Liver (tissue), 9 donors: ENCODE measurements around the gene EHF. TPM values are rescaled to one million over a fixed set of nuclear protein-coding genes. Genes with fewer than 3 reads are reported as not detected.

ENCODE experiments used
- DNase-seq: peaks from one replicate; pipeline ENCODE4 v3.0.0-alpha.2; 2017; ENCODE audit warnings: low spot score
- H3K27ac ChIP-seq, 2 donors: one replicate each; pipeline ENCODE4 v1.7.0; 2013; ENCODE audit warnings: inconsistent platforms in 2 of 2, low read length in 2 of 2, control low read depth in 1 of 2, low read depth in 1 of 2, mild to moderate bottlenecking in 1 of 2
- H3K27me3 ChIP-seq, 4 donors: one replicate each; pipeline versions ENCODE4 v1.6.1 to v1.7.0; 2013; ENCODE audit warnings: low read length in 3 of 4, inconsistent platforms in 1 of 4, mild to moderate bottlenecking in 1 of 4, moderate library complexity in 1 of 4; ENCODE audit not compliant: control insufficient read depth in 4 of 4, insufficient read depth in 4 of 4
- H3K36me3 ChIP-seq, 4 donors: one replicate each; pipeline versions ENCODE4 v1.6.1 to v1.7.0; 2013; ENCODE audit warnings: low read length in 3 of 4, mild to moderate bottlenecking in 3 of 4, low read depth in 1 of 4, moderate library complexity in 1 of 4; ENCODE audit not compliant: control insufficient read depth in 4 of 4, insufficient read depth in 3 of 4
- H3K4me1 ChIP-seq, 4 donors: one replicate each; pipeline versions ENCODE4 v1.6.1 to v1.7.0; 2013; ENCODE audit warnings: low read length in 3 of 4, mild to moderate bottlenecking in 3 of 4, moderate library complexity in 1 of 4; ENCODE audit not compliant: control insufficient read depth in 4 of 4, insufficient read depth in 4 of 4
- H3K4me3 ChIP-seq, 3 donors: one replicate each; pipeline versions ENCODE4 v1.6.1 to v1.7.0; 2013; ENCODE audit warnings: low read length in 3 of 3, control low read depth in 1 of 3, low read depth in 1 of 3, mild to moderate bottlenecking in 1 of 3
- H3K9ac ChIP-seq, 2 donors: one replicate each; pipeline ENCODE4 v1.7.0; 2013; ENCODE audit warnings: low read length in 2 of 2, mild to moderate bottlenecking in 2 of 2, moderate library complexity in 2 of 2, control low read depth in 1 of 2, low read depth in 1 of 2
- H3K9me3 ChIP-seq, 4 donors: one replicate each; pipeline versions ENCODE4 v1.6.1 to v1.7.0; 2013; ENCODE audit warnings: low read length in 3 of 4; ENCODE audit not compliant: control insufficient read depth in 4 of 4
- FOXA1 ChIP-seq: IDR thresholded peaks from 2 replicates; pipeline ENCODE4 v1.6.1; 2016; ENCODE audit warnings: antibody characterized with exemption
- FOXA2 ChIP-seq: IDR thresholded peaks from 2 replicates; pipeline ENCODE4 v1.6.1; 2016; ENCODE audit warnings: antibody characterized with exemption
- GABPA ChIP-seq, 2 donors: IDR thresholded peaks in 1 of 2; conservative IDR thresholded peaks in 1 of 2; 2 replicates each; pipeline ENCODE4 v1.6.1; 2016; ENCODE audit warnings: antibody characterized with exemption in 2 of 2, mild to moderate bottlenecking in 1 of 2, moderate library complexity in 1 of 2
- HNF4A ChIP-seq, 2 donors: conservative IDR thresholded peaks; 2 replicates each; pipeline ENCODE4 v1.6.1; 2016; ENCODE audit warnings: antibody characterized with exemption in 2 of 2, mild to moderate bottlenecking in 2 of 2
- HNF4G ChIP-seq: IDR thresholded peaks from 2 replicates; pipeline ENCODE4 v1.6.1; 2016; ENCODE audit warnings: antibody characterized with exemption
- JUND ChIP-seq, 2 donors: IDR thresholded peaks; 2 replicates each; pipeline ENCODE4 v1.6.1; 2016; ENCODE audit warnings: antibody characterized with exemption in 2 of 2
- NR2F2 ChIP-seq: IDR thresholded peaks from 2 replicates; pipeline ENCODE4 v1.6.1; 2016; ENCODE audit warnings: antibody characterized with exemption
- RAD21 ChIP-seq, 2 donors: IDR thresholded peaks; 2 replicates each; pipeline ENCODE4 v1.6.1; 2016; ENCODE audit warnings: antibody characterized with exemption in 2 of 2, mild to moderate bottlenecking in 2 of 2
- RXRA ChIP-seq, 2 donors: IDR thresholded peaks; 2 replicates each; pipeline ENCODE4 v1.6.1; 2017 to 2018; ENCODE audit warnings: antibody characterized with exemption in 2 of 2, mild to moderate bottlenecking in 1 of 2
- SP1 ChIP-seq: IDR thresholded peaks from 2 replicates; pipeline ENCODE4 v1.6.1; 2018; ENCODE audit warnings: antibody characterized with exemption, mild to moderate bottlenecking
- YY1 ChIP-seq: IDR thresholded peaks from 2 replicates; pipeline ENCODE4 v1.6.1; 2016; ENCODE audit warnings: antibody characterized with exemption, mild to moderate bottlenecking
- WGBS: extraction: QIAGEN DNeasy Blood & Tissue Kit; methylation state at CpG from one replicate; pipeline ENCODE4 v1.1.7; 2013; 5-methylcytosine and 5-hydroxymethylcytosine counted together
- polyA plus RNA-seq, 2 donors: library from polyadenylated mRNA; stranded (reverse) in 1 of 2; unstranded in 1 of 2; fragments of 200-250 nt in 1 of 2; fragments of >200 nt in 1 of 2; fragmentation: Nextera tagmentation in 1 of 2; extraction: Ambion mirVana in 1 of 2; gene quantifications; one replicate each; pipeline versions ENCODE4 v1.2.1 to v1.2.3, GENCODE V29; 2013 to 2015
- total RNA-seq, 2 donors: library from RNA; depleted of rRNA; stranded (reverse); fragments of >200 nt; gene quantifications; one replicate each; pipeline ENCODE4 v1.2.3, GENCODE V29; 2014
- TF ChIP-seq, protein P1 (sequence below): IDR thresholded peaks from 2 replicates; pipeline ENCODE4 v1.6.1; 2016; ENCODE audit warnings: antibody characterized with exemption
- TF ChIP-seq, protein P2 (sequence below): IDR thresholded peaks from 2 replicates; pipeline ENCODE4 v1.6.1; 2016; ENCODE audit warnings: antibody characterized with exemption
- TF ChIP-seq, protein P3 (sequence below): fragments of 150-350 bp; IDR thresholded peaks from 2 replicates; pipeline ENCODE4 v1.5.1; 2017; ENCODE audit warnings: improper control_type of control experiment, low read depth, low read length; ENCODE audit not compliant: missing input control
- TF ChIP-seq, protein P4 (sequence below): IDR thresholded peaks from 2 replicates; pipeline ENCODE4 v1.6.1; 2016; ENCODE audit warnings: antibody characterized with exemption
- donor health status: healthy.
- donor health status: healthy.
- donor health status: healthy.
- donor health status: healthy.
- donor health status: healthy.

The EHF gene
- total and polyA plus RNA-seq, 4 donors: 0.85 to 5.9 (median 2.6) TPM

DNA sequence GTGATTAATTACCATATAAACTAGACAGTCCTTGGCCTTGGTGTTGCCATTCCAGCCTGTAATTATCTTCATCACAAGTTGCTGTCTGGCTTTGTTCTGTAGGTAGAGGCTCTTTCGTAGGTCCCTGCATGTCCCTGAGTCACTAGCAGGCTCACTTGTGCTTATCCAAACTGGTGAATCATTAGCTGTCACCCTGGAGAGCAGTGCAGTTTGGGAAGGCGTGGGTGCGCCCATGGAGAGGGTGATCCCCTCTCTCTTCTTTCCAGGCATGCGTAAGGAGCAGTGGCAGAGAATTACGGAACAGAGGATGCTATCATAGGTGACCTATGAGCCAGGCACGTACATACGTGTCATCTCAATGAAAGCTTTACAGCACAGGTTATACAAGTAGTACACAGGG lies 11.0 kb upstream of the EHF start (continued):
- TF ChIP-seq, protein P1, sequence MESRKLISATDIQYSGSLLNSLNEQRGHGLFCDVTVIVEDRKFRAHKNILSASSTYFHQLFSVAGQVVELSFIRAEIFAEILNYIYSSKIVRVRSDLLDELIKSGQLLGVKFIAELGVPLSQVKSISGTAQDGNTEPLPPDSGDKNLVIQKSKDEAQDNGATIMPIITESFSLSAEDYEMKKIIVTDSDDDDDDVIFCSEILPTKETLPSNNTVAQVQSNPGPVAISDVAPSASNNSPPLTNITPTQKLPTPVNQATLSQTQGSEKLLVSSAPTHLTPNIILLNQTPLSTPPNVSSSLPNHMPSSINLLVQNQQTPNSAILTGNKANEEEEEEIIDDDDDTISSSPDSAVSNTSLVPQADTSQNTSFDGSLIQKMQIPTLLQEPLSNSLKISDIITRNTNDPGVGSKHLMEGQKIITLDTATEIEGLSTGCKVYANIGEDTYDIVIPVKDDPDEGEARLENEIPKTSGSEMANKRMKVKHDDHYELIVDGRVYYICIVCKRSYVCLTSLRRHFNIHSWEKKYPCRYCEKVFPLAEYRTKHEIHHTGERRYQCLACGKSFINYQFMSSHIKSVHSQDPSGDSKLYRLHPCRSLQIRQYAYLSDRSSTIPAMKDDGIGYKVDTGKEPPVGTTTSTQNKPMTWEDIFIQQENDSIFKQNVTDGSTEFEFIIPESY: no peak

GRCh38 chr11:34610324-34611041 lies 10.4 kb upstream of the EHF start:
- Histone ChIP-seq H3K4me1 (peaks cover 0 to 4% (median 1%) of the 10 kb centered on the region in 4 donors), H3K27me3 (no peaks in the 10 kb centered on the region), H3K9ac (no peak overlapping the region), H3K9me3 (no peaks in the 10 kb centered on the region), H3K36me3 (no peaks in the 10 kb centered on the region), H3K4me3 (no peak overlapping the region), H3K27ac (no peak overlapping the region)
- DNase-seq: peak; percentile 12
- TF ChIP-seq, protein P2, sequence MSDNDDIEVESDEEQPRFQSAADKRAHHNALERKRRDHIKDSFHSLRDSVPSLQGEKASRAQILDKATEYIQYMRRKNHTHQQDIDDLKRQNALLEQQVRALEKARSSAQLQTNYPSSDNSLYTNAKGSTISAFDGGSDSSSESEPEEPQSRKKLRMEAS: no peak
- TF ChIP-seq HNF4G (no peak), FOXA2 (no peak), RAD21 (IDR thresholded peaks at IDR 0.05) (no peak), SP1 (no peak), NR2F2 (no peak)
- TF ChIP-seq, protein P3, sequence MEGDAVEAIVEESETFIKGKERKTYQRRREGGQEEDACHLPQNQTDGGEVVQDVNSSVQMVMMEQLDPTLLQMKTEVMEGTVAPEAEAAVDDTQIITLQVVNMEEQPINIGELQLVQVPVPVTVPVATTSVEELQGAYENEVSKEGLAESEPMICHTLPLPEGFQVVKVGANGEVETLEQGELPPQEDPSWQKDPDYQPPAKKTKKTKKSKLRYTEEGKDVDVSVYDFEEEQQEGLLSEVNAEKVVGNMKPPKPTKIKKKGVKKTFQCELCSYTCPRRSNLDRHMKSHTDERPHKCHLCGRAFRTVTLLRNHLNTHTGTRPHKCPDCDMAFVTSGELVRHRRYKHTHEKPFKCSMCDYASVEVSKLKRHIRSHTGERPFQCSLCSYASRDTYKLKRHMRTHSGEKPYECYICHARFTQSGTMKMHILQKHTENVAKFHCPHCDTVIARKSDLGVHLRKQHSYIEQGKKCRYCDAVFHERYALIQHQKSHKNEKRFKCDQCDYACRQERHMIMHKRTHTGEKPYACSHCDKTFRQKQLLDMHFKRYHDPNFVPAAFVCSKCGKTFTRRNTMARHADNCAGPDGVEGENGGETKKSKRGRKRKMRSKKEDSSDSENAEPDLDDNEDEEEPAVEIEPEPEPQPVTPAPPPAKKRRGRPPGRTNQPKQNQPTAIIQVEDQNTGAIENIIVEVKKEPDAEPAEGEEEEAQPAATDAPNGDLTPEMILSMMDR: no peak
- TF ChIP-seq, protein P4, sequence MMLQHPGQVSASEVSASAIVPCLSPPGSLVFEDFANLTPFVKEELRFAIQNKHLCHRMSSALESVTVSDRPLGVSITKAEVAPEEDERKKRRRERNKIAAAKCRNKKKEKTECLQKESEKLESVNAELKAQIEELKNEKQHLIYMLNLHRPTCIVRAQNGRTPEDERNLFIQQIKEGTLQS: no peak
- 90% methylated on average over 5 of the region's 5 CpGs for WGBS

GRCh38 chr11:34613015-34613414 lies 7.9 kb upstream of the EHF start:
- peaks cover 0 to 4% (median 1%) of the 10 kb centered on the region in 4 donors for H3K4me1 ChIP-seq
- H3K36me3 ChIP-seq: no peaks in the 10 kb centered on the region
- no peak overlapping the region for H3K4me3 ChIP-seq
- no peak overlapping the region for H3K9ac ChIP-seq
- H3K27me3 ChIP-seq: no peaks in the 10 kb centered on the region
- H3K27ac ChIP-seq: no peak overlapping the region
- DNase-seq: peak; percentile 5
- no peaks in the 10 kb centered on the region for H3K9me3 ChIP-seq
- TF ChIP-seq RAD21 (IDR thresholded peaks at IDR 0.05): no peak
- no peak for TF ChIP-seq NR2F2

DNA sequence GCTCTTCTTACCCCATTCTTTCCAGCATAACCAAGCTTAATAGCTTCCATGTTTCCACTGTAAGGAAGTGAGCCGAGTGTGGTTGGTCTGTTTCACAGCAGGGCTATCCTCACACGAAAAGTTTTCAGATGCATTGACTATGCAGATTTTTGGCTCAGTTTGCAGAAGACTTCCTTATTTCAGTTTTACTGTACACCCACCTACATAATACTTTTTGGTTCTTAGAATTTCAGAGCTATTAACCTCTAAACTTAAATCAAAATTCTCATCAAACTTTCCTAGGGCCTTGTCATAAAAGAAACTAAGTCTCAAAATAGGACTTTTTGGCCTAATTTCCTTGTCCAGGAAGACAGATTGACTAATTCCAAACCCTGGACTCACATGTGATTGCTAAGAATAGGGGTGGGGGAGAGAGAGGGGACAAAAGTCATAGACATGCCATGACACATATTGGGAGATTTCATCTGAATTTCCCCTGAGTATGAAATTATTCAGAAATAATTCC lies 7.3 kb upstream of the EHF start:
- Histone ChIP-seq H3K4me1 (peaks cover 0 to 4% (median 1%) of the 10 kb centered on the region in 4 donors), H3K4me3 (no peak overlapping the region), H3K27ac (no peak overlapping the region), H3K9ac (no peak overlapping the region), H3K9me3 (no peaks in the 10 kb centered on the region), H3K27me3 (no peaks in the 10 kb centered on the region), H3K36me3 (no peaks in the 10 kb centered on the region)
- peak; percentile 6 for DNase-seq
- whole genome bisulfite sequencing: 66% methylated on average over 2 of the region's 2 CpGs
- TF ChIP-seq HNF4A (conservative IDR thresholded peaks at IDR 0.05) (no peak), FOXA1 (no peak), GABPA (IDR thresholded peaks at IDR 0.05 in 1 of 2, conservative IDR thresholded peaks at IDR 0.05 in 1 of 2) (no peak), JUND (IDR thresholded peaks at IDR 0.05) (no peak), SP1 (no peak), NR2F2 (no peak), RXRA (IDR thresholded peaks at IDR 0.05) (no peak), YY1 (no peak)
- TF ChIP-seq, protein P3: no peak
- TF ChIP-seq, protein P1: no peak
